Measurements from ENCODE around the gene AGMAT. TPM values are rescaled to one million over a fixed set of nuclear protein-coding genes. Genes with fewer than 3 reads are reported as not detected.

AGMAT gene
- total and polyA plus RNA-seq, 2 of the 4 experiments (the other 2 are of a cell fraction): 0.18 to 0.26 TPM

- H4K5ac ChIP-seq (ENCODE audit: low read depth, low read length): no peak overlapping the region
- dilution Hi-C loops (cut with HindIII; ENCODE audit: low sequenced_read_pairs, unreplicated experiment): no loop called here
- no peaks in the 10 kb centered on the region for H3K27me3 ChIP-seq (ENCODE audit: control insufficient read depth, insufficient read depth, low read length)
- H2AK5ac ChIP-seq (ENCODE audit: low read depth, low read length): no peak overlapping the region
- H2BK120ac ChIP-seq (ENCODE audit: low read depth, low read length): no peak overlapping the region
- in situ Hi-C loops (cut with MboI; ENCODE audit: low sequenced_read_pairs): no loop called here
- H3K14ac ChIP-seq (replicated peaks; ENCODE audit: low read depth, low read length): no peak overlapping the region
- H3K4me2 ChIP-seq (ENCODE audit: low read depth, low read length): no peak overlapping the region
- WGBS, 2 experiments (ENCODE audit: extremely low coverage in 2 of 2, insufficient read length in 1 of 2): 95% methylated on average over 4 of the region's 6 CpGs; no CpG with 5 or more reads in 1 of the 2 experiments
- H3K9ac ChIP-seq (ENCODE audit: low read depth, low read length): no peak overlapping the region
- H3K79me1 ChIP-seq (ENCODE audit: low read depth in 1 of 2, low read length in 2 of 2): peaks cover 11 to 14% of the 10 kb centered on the region in 2 experiments; a peak in 3 of 4 replicates
- H2AFZ ChIP-seq (replicated peaks; ENCODE audit: low read length, poor library complexity): no peak overlapping the region
- no peaks in the 10 kb centered on the region for H3K9me3 ChIP-seq (ENCODE audit: control insufficient read depth, insufficient read depth, low read length)
- no peak overlapping the region for H4K91ac ChIP-seq (ENCODE audit: insufficient read depth, low read depth, low read length)
- H3K4ac ChIP-seq (ENCODE audit: low read depth, low read length): no peak overlapping the region
- H2BK15ac ChIP-seq (ENCODE audit: low read depth, low read length): no peak overlapping the region
- DNase-seq: no peak
- H3K36me3 ChIP-seq (ENCODE audit: control insufficient read depth, insufficient read depth, low read length): peaks cover 38% of the 10 kb centered on the region
- H3K4me3 ChIP-seq (ENCODE audit: insufficient read depth, low read depth, low read length): no peak overlapping the region
- H3K27ac ChIP-seq (ENCODE audit: insufficient read depth, low read length): no peak overlapping the region
- ATAC-seq (ENCODE audit: low read depth): no peak
- no peak overlapping the region for H2AK9ac ChIP-seq (replicated peaks; ENCODE audit: low read depth, low read length, poor library complexity)
- H4K8ac ChIP-seq (ENCODE audit: low read depth in 2 of 2, low read length in 2 of 2): no peak overlapping the region
- H4K20me1 ChIP-seq (ENCODE audit: insufficient read depth, low read length): no peaks in the 10 kb centered on the region
- no peak overlapping the region for H2BK20ac ChIP-seq (ENCODE audit: low read depth, low read length)
- no TSS peak for BruUV-seq (replicated peaks)
- ChIA-PET CTCF (no interaction called here), POLR2A (ENCODE audit: unreplicated experiment) (no interaction called here)
- H3K56ac ChIP-seq (ENCODE audit: extremely low read depth, insufficient read depth, low read length): no peak overlapping the region
- TF ChIP-seq CTCF (conservative IDR thresholded peaks at IDR 0.05; ENCODE audit: low read depth, low read length): no peak
- TF ChIP-seq RCOR1 (IDR thresholded peaks at IDR 0.05; ENCODE audit: insufficient replicate concordance, low read length): no peak
- TF ChIP-seq POLR2A (IDR thresholded peaks at IDR 0.05; ENCODE audit: low read depth, low read length): no peak
- no peak for TF ChIP-seq BHLHE40 (IDR thresholded peaks at IDR 0.05; ENCODE audit: low read depth, low read length)
- TF ChIP-seq NFE2L2 (IDR thresholded peaks at IDR 0.05; ENCODE audit: low read depth, low read length): no peak
- TF ChIP-seq RAD21 (IDR thresholded peaks at IDR 0.05; ENCODE audit: low read length): no peak
- no peak for TF ChIP-seq MAFK (IDR thresholded peaks at IDR 0.05; ENCODE audit: low read depth, low read length)
- TF ChIP-seq CHD1 (IDR thresholded peaks at IDR 0.05; ENCODE audit: low read depth, low read length): no peak
- no peak for TF ChIP-seq MXI1 (IDR thresholded peaks at IDR 0.05; ENCODE audit: borderline replicate concordance, low read depth, low read length)
- no peak for TF ChIP-seq MAZ (IDR thresholded peaks at IDR 0.05; ENCODE audit: borderline replicate concordance, low read depth, low read length)
- TF ChIP-seq RFX5 (IDR thresholded peaks at IDR 0.05; ENCODE audit: low read depth, low read length): no peak
- no peak for TF ChIP-seq SMC3 (IDR thresholded peaks at IDR 0.05; ENCODE audit: low read depth, low read length)
- TF ChIP-seq USF2 (IDR thresholded peaks at IDR 0.05; ENCODE audit: low read depth, low read length): no peak
- TF ChIP-seq ELK1 (IDR thresholded peaks at IDR 0.05; ENCODE audit: borderline replicate concordance, low read depth, low read length): no peak
- no peak for TF ChIP-seq CEBPB (IDR thresholded peaks at IDR 0.05; ENCODE audit: low read depth, low read length)
- no peak for TF ChIP-seq FOS (IDR thresholded peaks at IDR 0.05; ENCODE audit: low read depth, low read length)
- H3K23ac ChIP-seq (ENCODE audit: low read depth, low read length): no peak overlapping the region
- intact Hi-C loops (cut with micrococcal nuclease): no loop called here
- H3K9me1 ChIP-seq (ENCODE audit: insufficient read depth, low read length): peaks cover 3% of the 10 kb centered on the region; the same call in 1 of the 2 replicates
- H2BK5ac ChIP-seq (ENCODE audit: low read depth, low read length, poor library complexity, severe bottlenecking): no peak overlapping the region
- no peak overlapping the region for H3K18ac ChIP-seq (ENCODE audit: low read depth, low read length)
- peaks cover 6% of the 10 kb centered on the region for H3K4me1 ChIP-seq (ENCODE audit: control insufficient read depth, insufficient read depth, low read length)
Observed at GRCh38 chr1:15538771-15539170, 46.1 kb downstream of the AGMAT start.

All from IMR-90 (cell line).